Memory B cell (primary cell): Measurements from ENCODE around the gene ANKRD24.
"Not testable (repeated sequence)": the region's sequence is repeated elsewhere in the genome, so short reads cannot be mapped to it uniquely, and the experiment has no call there.

Experiments
- ATAC-seq: fragments of 150-1000 bp; cut with Tn5 transposase; 2 replicates; pipeline ENCODE4 v1.10.0; 2021; ENCODE audit warnings: low read depth, mild to moderate bottlenecking, moderate library complexity
- DNase-seq, 2 donors: peaks; one replicate each; pipeline ENCODE4 v3.0.0; 2022; ENCODE audit warnings: low spot score in 2 of 2
- H3K27ac Mint-ChIP-seq: one replicate; pipeline ENCODE4 v1.8.0; 2022; ENCODE audit warnings: mild to moderate bottlenecking, moderate library complexity, mixed read lengths
- H3K27me3 Mint-ChIP-seq: one replicate; pipeline ENCODE4 v1.8.0; 2022; ENCODE audit warnings: mixed read lengths
- H3K36me3 Mint-ChIP-seq: one replicate; pipeline ENCODE4 v1.8.0; 2022; ENCODE audit warnings: mild to moderate bottlenecking, mixed read lengths
- H3K4me1 Mint-ChIP-seq: one replicate; pipeline ENCODE4 v1.8.0; 2022; ENCODE audit warnings: mixed read lengths
- H3K4me3 Mint-ChIP-seq: one replicate; pipeline ENCODE4 v1.8.0; 2022; ENCODE audit warnings: mild to moderate bottlenecking, moderate library complexity, mixed read lengths
- H3K9me3 Mint-ChIP-seq: one replicate; pipeline ENCODE4 v1.8.0; 2022; ENCODE audit warnings: mixed read lengths

Gene ANKRD24

GRCh38 chr19:4154571-4155312, 27.7 kb upstream of the ANKRD24 start:
- Mint-ChIP-seq H3K4me1 (no peaks in the 10 kb centered on the region), H3K4me3 (no peak overlapping the region), H3K27me3 (peaks cover 14% of the 10 kb centered on the region), H3K36me3 (peaks cover 2% of the 10 kb centered on the region), H3K27ac (no peak overlapping the region), H3K9me3 (no peaks in the 10 kb centered on the region)
- ATAC-seq (no peak), DNase-seq (no peak)

- Mint-ChIP-seq H3K27ac (no peak overlapping the region), H3K4me3 (no peak overlapping the region), H3K27me3 (peaks cover 11% of the 10 kb centered on the region), H3K36me3 (no peaks in the 10 kb centered on the region), H3K9me3 (no peaks in the 10 kb centered on the region), H3K4me1 (no peaks in the 10 kb centered on the region)
- DNase-seq, result no peak
- no peak for ATAC-seq
Observed at GRCh38 chr19:4157164-4157563, 25.3 kb upstream of the ANKRD24 start.

- not testable (repeated sequence) for H3K36me3 Mint-ChIP-seq, H3K4me3 Mint-ChIP-seq, DNase-seq, ATAC-seq, H3K27ac Mint-ChIP-seq, H3K4me1 Mint-ChIP-seq, H3K9me3 Mint-ChIP-seq
- H3K27me3 Mint-ChIP-seq, result peaks cover 11% of the 10 kb centered on the region
Observed at GRCh38 chr19:4157971-4158370, 24.5 kb upstream of the ANKRD24 start.

DNA sequence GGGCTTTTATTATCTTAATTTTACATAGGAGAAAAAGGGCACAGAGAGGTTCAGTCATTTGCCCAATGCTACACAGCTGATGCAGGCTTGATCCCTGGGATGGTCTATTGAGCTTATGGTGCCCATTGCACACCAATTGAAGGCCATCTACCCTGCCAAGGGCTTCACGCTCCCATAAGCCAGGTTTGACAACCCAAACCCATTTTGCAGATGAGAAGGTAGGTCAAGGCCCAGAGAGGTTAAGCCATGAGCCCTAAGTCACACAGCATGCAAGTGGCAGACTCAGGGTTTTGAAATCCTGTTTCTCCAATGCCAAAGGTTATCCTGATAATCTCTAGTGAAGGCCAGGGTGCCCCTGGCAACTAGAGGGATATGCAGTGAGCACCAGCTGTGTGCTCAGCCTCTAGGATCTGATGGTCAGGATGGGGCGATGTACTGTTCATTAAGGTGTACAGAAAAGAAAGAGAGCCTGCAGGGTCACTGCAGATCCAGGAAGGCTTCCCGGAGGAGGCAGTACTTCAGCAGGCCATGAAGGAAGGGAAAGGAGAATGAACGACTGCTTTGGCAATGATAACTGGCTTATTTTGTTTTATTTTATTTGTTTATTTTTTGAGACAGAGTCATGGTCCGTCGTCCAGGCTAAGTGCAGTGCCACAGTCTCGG, 20.9 kb upstream of the ANKRD24 start:
- Mint-ChIP-seq H3K4me3 (no peak overlapping the region), H3K27ac (no peak overlapping the region), H3K36me3 (no peaks in the 10 kb centered on the region), H3K27me3 (peaks cover 10% of the 10 kb centered on the region), H3K4me1 (no peaks in the 10 kb centered on the region), H3K9me3 (no peaks in the 10 kb centered on the region)
- DNase-seq (no peak), ATAC-seq (no peak)

GRCh38 chr19:4164262-4164661, 18.2 kb upstream of the ANKRD24 start:
- H3K27me3 Mint-ChIP-seq, result peaks cover 12% of the 10 kb centered on the region
- no peak overlapping the region for H3K4me3 Mint-ChIP-seq
- no peaks in the 10 kb centered on the region for H3K9me3 Mint-ChIP-seq
- H3K4me1 Mint-ChIP-seq, result peaks cover 3% of the 10 kb centered on the region
- ATAC-seq, result no peak
- DNase-seq, result no peak
- H3K27ac Mint-ChIP-seq, result no peak overlapping the region
- H3K36me3 Mint-ChIP-seq, result no peaks in the 10 kb centered on the region

DNA sequence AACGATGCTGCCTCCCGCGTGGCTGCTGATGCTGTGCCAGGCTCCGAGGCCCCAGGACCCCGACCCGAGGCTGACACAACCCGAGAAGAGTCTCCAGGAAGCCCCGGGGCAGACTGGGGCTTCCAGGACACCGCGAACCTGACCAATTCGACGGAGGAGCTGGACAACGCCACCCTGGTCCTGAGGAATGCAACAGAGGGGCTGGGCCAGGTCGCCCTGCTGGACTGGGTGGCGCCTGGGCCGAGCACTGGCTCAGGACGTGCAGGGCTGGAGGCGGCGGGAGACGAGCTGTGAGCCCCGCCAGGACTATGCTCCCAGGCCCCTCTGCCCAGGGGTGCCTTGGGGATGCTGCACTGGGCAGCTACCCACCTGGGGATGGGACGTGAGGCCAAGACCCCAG, 10.8 kb upstream of the ANKRD24 start:
- Mint-ChIP-seq H3K27me3 (peaks cover 17% of the 10 kb centered on the region), H3K4me1 (peaks cover 9% of the 10 kb centered on the region), H3K36me3 (peaks cover 5% of the 10 kb centered on the region), H3K27ac (no peak overlapping the region), H3K4me3 (no peak overlapping the region), H3K9me3 (no peaks in the 10 kb centered on the region)
- ATAC-seq, result no peak
- DNase-seq, result no peak

DNA sequence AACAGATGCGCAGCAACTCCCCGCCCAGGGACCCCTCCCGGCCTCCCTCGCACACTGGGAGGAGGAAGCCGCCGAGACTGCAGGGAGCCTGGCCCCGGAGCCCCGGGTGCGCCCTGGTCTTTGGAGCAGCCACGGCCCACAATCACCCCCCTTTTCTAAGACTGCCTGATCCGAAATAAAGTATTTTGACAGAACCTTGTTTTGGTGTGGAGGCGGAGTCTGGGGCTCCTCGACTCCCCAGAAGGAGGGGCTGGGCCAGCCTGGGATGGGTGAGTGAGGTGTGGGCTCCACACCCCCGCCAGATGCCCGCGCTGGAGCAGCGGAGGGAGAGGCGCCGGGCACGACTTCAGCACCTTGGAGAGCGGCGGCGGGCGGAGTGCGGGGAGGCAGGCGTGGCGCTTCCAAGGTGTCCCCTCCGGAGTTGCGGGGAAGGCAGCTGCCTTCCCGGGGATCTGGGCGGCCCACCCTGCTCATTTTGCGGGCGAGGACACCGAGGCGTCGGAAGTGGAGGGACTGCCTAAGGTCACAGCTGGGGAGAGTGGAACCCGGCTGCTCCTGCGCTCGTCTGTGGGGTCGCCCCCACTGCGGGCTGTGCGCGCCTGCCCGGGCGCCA, 9.5 kb upstream of the ANKRD24 start:
- no peak overlapping the region for H3K4me3 Mint-ChIP-seq
- DNase-seq (peak; percentile 66 to 74), ATAC-seq (peak; percentile 78)
- peaks cover 11% of the 10 kb centered on the region for H3K27me3 Mint-ChIP-seq
- no peak overlapping the region for H3K27ac Mint-ChIP-seq
- H3K9me3 Mint-ChIP-seq, result no peaks in the 10 kb centered on the region
- H3K4me1 Mint-ChIP-seq, result peaks cover 6% of the 10 kb centered on the region
- peaks cover 9% of the 10 kb centered on the region for H3K36me3 Mint-ChIP-seq

- peaks cover 9% of the 10 kb centered on the region for H3K27me3 Mint-ChIP-seq
Observed at GRCh38 chr19:4173479-4174212, 8.8 kb upstream of the ANKRD24 start.

DNA sequence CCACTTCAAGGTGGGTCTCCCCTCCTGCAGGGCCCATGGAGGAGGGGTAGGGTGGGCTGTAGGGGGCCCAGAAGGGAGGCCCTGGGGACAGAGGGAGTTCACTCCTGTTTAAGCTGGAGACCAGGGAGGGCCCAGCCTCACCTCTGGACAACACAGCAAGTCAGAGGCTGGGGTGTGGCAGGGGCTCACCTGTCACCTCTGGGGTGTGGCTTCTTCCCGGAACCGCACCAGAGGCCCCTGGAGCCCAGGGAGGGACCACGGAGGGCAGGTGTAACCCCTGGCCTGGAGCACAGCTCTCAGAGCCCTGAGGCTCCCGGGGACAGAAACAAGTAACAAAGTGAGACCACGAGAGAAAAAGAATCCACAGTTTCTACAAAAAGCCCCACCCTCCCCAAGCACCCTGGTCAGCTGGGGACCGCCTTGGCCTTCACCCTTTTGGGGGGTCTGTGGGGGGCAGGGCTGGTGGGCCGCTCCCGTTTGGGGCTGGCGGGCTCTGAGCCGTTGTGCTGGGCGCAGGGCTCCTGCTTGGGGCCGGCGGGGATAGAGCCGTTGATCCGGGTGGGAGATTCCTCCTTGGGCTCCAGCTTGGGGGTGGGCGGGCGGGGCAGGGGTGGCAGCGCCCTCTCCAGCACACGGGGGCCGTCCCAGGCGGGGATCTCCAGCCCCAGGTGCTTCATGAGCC, 8.1 kb upstream of the ANKRD24 start:
- Mint-ChIP-seq H3K4me3 (no peak overlapping the region), H3K27me3 (peaks cover 9% of the 10 kb centered on the region), H3K4me1 (peaks cover 9% of the 10 kb centered on the region), H3K36me3 (peaks cover 16% of the 10 kb centered on the region), H3K27ac (no peak overlapping the region), H3K9me3 (no peaks in the 10 kb centered on the region)
- DNase-seq, result no peak
- ATAC-seq, result no peak

More at GRCh38 chr19:4173479-4174212, 8.8 kb upstream of the ANKRD24 start:
- H3K9me3 Mint-ChIP-seq, result no peaks in the 10 kb centered on the region
- no peak overlapping the region for H3K4me3 Mint-ChIP-seq
- no peak overlapping the region for H3K27ac Mint-ChIP-seq
- peaks cover 6% of the 10 kb centered on the region for H3K4me1 Mint-ChIP-seq
- ATAC-seq (no peak), DNase-seq (no peak)
- peaks cover 12% of the 10 kb centered on the region for H3K36me3 Mint-ChIP-seq

DNA sequence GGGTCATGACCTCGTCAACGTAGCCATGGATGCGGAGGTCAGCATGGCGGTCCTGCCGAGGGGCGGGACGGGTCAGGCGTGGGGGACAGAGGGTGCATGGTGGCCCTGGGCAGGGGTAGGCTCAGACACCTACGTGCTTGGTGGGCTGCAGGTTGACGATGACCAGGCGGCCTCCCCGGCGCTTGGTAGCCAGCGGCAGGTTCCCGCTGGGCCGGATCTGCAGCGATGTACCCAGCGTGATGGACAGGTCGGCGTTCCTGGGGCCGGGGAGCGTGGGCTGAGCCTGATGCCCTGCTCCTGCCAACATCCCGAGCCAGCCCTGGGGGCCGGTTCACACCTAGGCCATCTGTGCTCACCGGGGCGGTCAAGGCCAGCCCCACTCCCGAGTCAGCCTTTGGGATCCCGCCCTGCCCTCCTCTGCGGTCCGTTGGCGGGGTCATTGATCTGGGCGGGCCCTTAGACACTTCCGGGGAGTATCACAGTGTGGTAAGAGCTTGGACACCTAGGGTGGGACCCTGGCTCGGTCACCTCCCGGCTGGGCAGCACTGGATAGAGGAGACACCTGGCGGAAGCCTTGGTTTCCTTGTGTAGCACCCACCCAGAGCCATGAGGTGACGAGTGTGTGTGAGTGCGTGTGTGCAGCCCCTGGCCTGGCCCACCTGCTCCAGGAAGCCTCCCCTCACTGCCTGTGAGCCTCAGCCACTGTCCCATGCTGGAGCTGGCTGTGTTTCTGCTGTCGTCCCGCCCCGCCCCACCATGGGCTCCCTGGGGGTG, 7.4 kb upstream of the ANKRD24 start:
- Mint-ChIP-seq H3K4me3 (no peak overlapping the region), H3K9me3 (no peaks in the 10 kb centered on the region), H3K36me3 (peaks cover 21% of the 10 kb centered on the region), H3K27ac (no peak overlapping the region), H3K27me3 (peaks cover 9% of the 10 kb centered on the region), H3K4me1 (peaks cover 14% of the 10 kb centered on the region)
- ATAC-seq (no peak), DNase-seq (no peak)

DNA sequence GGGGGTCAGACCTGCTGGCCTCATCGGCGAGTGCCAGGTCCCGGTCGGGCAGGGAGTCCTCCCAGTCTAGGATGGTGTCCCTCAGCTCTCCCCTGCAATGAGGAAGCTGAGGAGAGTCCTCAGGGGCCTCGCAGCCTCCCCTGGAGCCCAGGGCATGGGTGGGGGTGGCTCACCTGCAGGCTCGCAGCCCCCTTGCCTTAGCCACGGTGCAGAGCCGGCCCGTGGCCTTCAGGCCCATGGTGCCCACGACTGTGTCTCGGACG, 6.9 kb upstream of the ANKRD24 start:
- Mint-ChIP-seq H3K9me3 (no peaks in the 10 kb centered on the region), H3K4me3 (no peak overlapping the region), H3K36me3 (peaks cover 21% of the 10 kb centered on the region), H3K4me1 (peaks cover 17% of the 10 kb centered on the region), H3K27me3 (peaks cover 9% of the 10 kb centered on the region), H3K27ac (no peak overlapping the region)
- ATAC-seq (no peak), DNase-seq (no peak)

DNA sequence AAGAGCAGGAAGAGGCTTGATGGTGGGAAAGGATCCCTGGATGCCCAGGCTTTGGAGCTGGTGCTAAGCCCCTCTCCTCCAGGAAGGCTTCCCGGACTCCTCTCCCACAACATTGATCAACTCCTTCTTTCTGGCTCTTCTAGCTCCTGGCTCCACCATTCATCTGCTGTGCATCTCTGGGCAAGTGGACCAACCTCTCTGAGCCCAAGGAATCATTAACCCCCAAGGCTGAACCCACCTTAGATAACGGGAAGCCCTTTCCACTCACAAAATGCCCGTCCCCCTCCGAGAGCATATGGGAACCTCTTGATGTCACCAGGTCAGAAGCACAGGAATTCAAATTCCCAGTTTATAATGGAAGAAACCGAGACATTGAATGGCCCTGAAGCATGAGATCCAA, 5.3 kb upstream of the ANKRD24 start:
- ATAC-seq (no peak), DNase-seq (no peak)
- Mint-ChIP-seq H3K9me3 (no peaks in the 10 kb centered on the region), H3K27ac (no peak overlapping the region), H3K4me3 (no peak overlapping the region), H3K4me1 (peaks cover 24% of the 10 kb centered on the region), H3K36me3 (peaks cover 24% of the 10 kb centered on the region), H3K27me3 (peaks cover 6% of the 10 kb centered on the region)

DNA sequence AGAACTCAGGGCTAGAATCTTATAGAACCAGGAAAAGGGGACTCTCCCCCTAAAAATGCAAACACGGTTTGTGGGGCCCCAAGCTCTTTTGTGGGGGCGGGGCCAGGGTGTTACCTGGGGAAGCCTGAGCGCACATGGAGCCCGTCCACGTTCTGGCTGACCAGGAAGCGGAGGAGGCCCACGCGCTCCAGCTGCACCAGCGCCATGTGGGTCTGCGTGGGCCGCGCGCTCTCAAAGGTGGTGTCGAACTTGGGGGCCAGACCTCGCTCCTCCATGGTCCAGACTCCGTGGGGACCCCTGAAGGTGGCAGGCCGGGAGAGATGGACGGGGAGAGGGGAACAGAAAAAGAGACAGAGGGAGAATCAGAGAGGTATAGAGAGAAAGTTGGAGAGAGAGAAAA, 3.5 kb upstream of the ANKRD24 start:
- peaks cover 2% of the 10 kb centered on the region for H3K27me3 Mint-ChIP-seq
- peaks cover 27% of the 10 kb centered on the region for H3K4me1 Mint-ChIP-seq
- DNase-seq, result no peak
- H3K27ac Mint-ChIP-seq, result no peak overlapping the region
- no peaks in the 10 kb centered on the region for H3K9me3 Mint-ChIP-seq
- no peak overlapping the region for H3K4me3 Mint-ChIP-seq
- no peak for ATAC-seq
- H3K36me3 Mint-ChIP-seq, result peaks cover 26% of the 10 kb centered on the region
